K562 (cell line): ENCODE data around the gene USP27X. TPM values are rescaled to one million over a fixed set of nuclear protein-coding genes. Genes with fewer than 3 reads are reported as not detected.

Source experiments
- ATAC-seq: fragments of 200-7000 bp; cut with Tn5 transposase; 3 replicates; pipeline ENCODE4 v1.9.1; 2020; ENCODE audit warnings: moderate library complexity
- BruUV-seq: library from RNA; stranded (reverse); fragments of 400-500 nt; replicated peaks from 2 replicates; lab custom pipeline; 2021; lab: Mats Ljungman, UMichigan
- CTCF ChIA-PET: fragments of 300-600 bp; formaldehyde crosslinking; extraction: SDS; loops from one replicate; lab custom pipeline; 2021; ENCODE audit warnings: low intra/inter-chr PET ratio; lab: Yijun Ruan, JAX
- POLR2A ChIA-PET: fragments of 300-600, 350-650 bp; sonication (Branson Sonifier 250); formaldehyde crosslinking; extraction: SDS; loops from one replicate; lab custom pipeline; 2021; ENCODE audit warnings: antibody characterized with exemption, inconsistent platforms; lab: Yijun Ruan, JAX
- DNase-seq, 4 experiments: peaks; one replicate each; pipeline versions ENCODE4 v3.0.0 to v3.0.0-alpha.2; 2011 to 2018; ENCODE audit warnings: low spot score in 3 of 4, mixed read lengths in 3 of 4; ENCODE audit errors: extremely low read depth in 1 of 4
- FAIRE-seq: peaks from 2 replicates; lab custom pipeline; 2011; peaks lifted over from hg19 to GRCh38; lab: Jason Lieb, UNC
- H2AFZ ChIP-seq: 2 replicates; pipeline ENCODE4 v1.6.0; 2011; ENCODE audit warnings: low read depth, low read length, control low read depth, inconsistent platforms
- H3K27ac ChIP-seq: fragments of 200-600 bp; 3 replicates; pipeline ENCODE4 v1.8.0; 2011; ENCODE audit warnings: low read depth, mild to moderate bottlenecking, control low read depth, inconsistent platforms, low read length, moderate library complexity, mixed read lengths; ENCODE audit errors: extremely low read depth
- H3K27me3 ChIP-seq, 2 experiments: fragments of 300-600 bp in 1 of 2; 2 replicates in 1 of 2; 3 replicates in 1 of 2; pipeline versions ENCODE4 v1.6.0 to v1.8.0; 2011; ENCODE audit warnings: inconsistent platforms in 2 of 2, low read length in 2 of 2, mild to moderate bottlenecking in 1 of 2, mixed read lengths in 1 of 2, moderate library complexity in 1 of 2; ENCODE audit not compliant: control insufficient read depth in 2 of 2, insufficient read depth in 2 of 2
- H3K36me3 ChIP-seq: fragments of 300-600 bp; 3 replicates; pipeline ENCODE4 v1.8.0; 2011; ENCODE audit warnings: mild to moderate bottlenecking, low read length, inconsistent platforms; ENCODE audit not compliant: control insufficient read depth, insufficient read depth
- H3K4me1 ChIP-seq, 2 experiments: fragments of 200-600 bp in 1 of 2; replicated peaks in 1 of 2; 2 replicates in 1 of 2; 3 replicates in 1 of 2; pipeline versions ENCODE4 v1.5.1 to v1.8.0; 2011; ENCODE audit warnings: inconsistent platforms in 2 of 2, low read length in 2 of 2, mild to moderate bottlenecking in 1 of 2, mixed read lengths in 1 of 2, moderate library complexity in 1 of 2; ENCODE audit not compliant: control insufficient read depth in 2 of 2, insufficient read depth in 2 of 2
- H3K4me2 ChIP-seq: 2 replicates; pipeline ENCODE4 v1.6.1; 2011; ENCODE audit warnings: low read length, control low read depth, inconsistent platforms, mixed read lengths; ENCODE audit not compliant: insufficient read depth
- H3K4me3 ChIP-seq: fragments of 200-600 bp; sonication (generic), shearing (Covaris generic); 2 replicates; pipeline ENCODE4 v1.5.1; 2016; ENCODE audit warnings: control low read depth, inconsistent platforms
- H3K79me2 ChIP-seq: fragments of 200-600 bp; 3 replicates; pipeline ENCODE4 v1.8.0; 2011; ENCODE audit warnings: low read length, inconsistent platforms; ENCODE audit not compliant: control insufficient read depth, insufficient read depth
- H3K9ac ChIP-seq, 2 experiments: 2 replicates each; pipeline versions ENCODE4 v1.6.0 to v1.6.1; 2011; ENCODE audit warnings: low read depth in 2 of 2, low read length in 2 of 2, control low read depth in 1 of 2, inconsistent platforms in 1 of 2, mild to moderate bottlenecking in 1 of 2, mixed read lengths in 1 of 2; ENCODE audit not compliant: insufficient read depth in 1 of 2
- H3K9me1 ChIP-seq: one replicate; pipeline ENCODE4 v1.6.0; 2011; ENCODE audit warnings: inconsistent platforms, mild to moderate bottlenecking, low read length, moderate library complexity; ENCODE audit not compliant: control insufficient read depth, insufficient read depth
- H3K9me3 ChIP-seq: replicated peaks from 2 replicates; pipeline ENCODE4 v1.5.1; 2011; ENCODE audit warnings: low read depth, low read length, inconsistent platforms; ENCODE audit not compliant: control insufficient read depth, insufficient read depth
- H4K20me1 ChIP-seq: replicated peaks from 2 replicates; pipeline ENCODE4 v1.6.1; 2011; ENCODE audit warnings: low read length, inconsistent platforms, mixed read lengths; ENCODE audit not compliant: control insufficient read depth, insufficient read depth
- ARID1B ChIP-seq: fragments of 450-650 bp; IDR thresholded peaks from 2 replicates; pipeline ENCODE4 v1.6.1; 2016; ENCODE audit warnings: antibody characterized with exemption, mild to moderate bottlenecking, inconsistent platforms
- ATF3 ChIP-seq, 2 experiments: fragments of 450-650 bp in 1 of 2; sonication (generic) in 1 of 2; formaldehyde crosslinking in 1 of 2; IDR thresholded peaks in 1 of 2; conservative IDR thresholded peaks in 1 of 2; 2 replicates each; pipeline versions ENCODE4 v1.6.1 to v1.8.1; 2016 to 2023; ENCODE audit warnings: mild to moderate bottlenecking in 2 of 2, moderate library complexity in 2 of 2, inconsistent platforms in 1 of 2, missing genetic modification reagents in 1 of 2
- CAMTA2 ChIP-seq: fragments of 250-450 bp; sonication (Bioruptor Pico); conservative IDR thresholded peaks from 2 replicates; pipeline ENCODE4 v1.5.1; 2022
- CBFA2T3 ChIP-seq: fragments of 450-650 bp; IDR thresholded peaks from 2 replicates; pipeline ENCODE4 v1.6.1; 2017
- SETDB1 ChIP-seq: IDR thresholded peaks from one replicate; pipeline ENCODE4 v1.6.1; 2012; ENCODE audit warnings: low read length, control low read depth, inconsistent platforms
- TCF3 ChIP-seq: sonication (generic); formaldehyde crosslinking; IDR thresholded peaks from 2 replicates; pipeline ENCODE4 v1.4.0; 2020; ENCODE audit warnings: mild to moderate bottlenecking, missing genetic modification reagents
- ZFX ChIP-seq: sonication (generic); formaldehyde crosslinking; IDR thresholded peaks from 2 replicates; pipeline ENCODE4 v1.8.0; 2022; ENCODE audit warnings: mild to moderate bottlenecking, missing genetic modification reagents, moderate library complexity
- ZNF174 ChIP-seq: fragments of 250-450 bp; sonication (Bioruptor Pico); IDR thresholded peaks from 2 replicates; pipeline ENCODE4 v1.4.0; 2020; ENCODE audit warnings: mild to moderate bottlenecking
- ZNF639 ChIP-seq, 2 experiments: fragments of 200-800 bp in 1 of 2; sonication (Bioruptor generic) in 1 of 2; sonication (generic) in 1 of 2; formaldehyde crosslinking in 1 of 2; IDR thresholded peaks in 1 of 2; conservative IDR thresholded peaks in 1 of 2; 2 replicates each; pipeline versions ENCODE4 v1.5.0 to v1.6.1; 2016 to 2020; ENCODE audit warnings: missing compliant biosample characterization in 1 of 2, missing genetic modification characterization in 1 of 2, missing genetic modification reagents in 1 of 2
- WGBS: fragments of 100-300 bp; shearing (Covaris generic); methylation state at CpG from one replicate; pipeline ENCODE4 v1.1.6; 2016; ENCODE audit warnings: low coverage, mixed read lengths; ENCODE audit not compliant: insufficient coverage; ENCODE audit errors: missing lambda C conversion rate; 5-methylcytosine and 5-hydroxymethylcytosine counted together
- in situ Hi-C: fragments of 300-500 bp; cut with MboI; formaldehyde crosslinking; loops from 4 replicates; pipeline ENCODE4 v1.15.0; 2018; ENCODE audit warnings: inconsistent platforms, mixed read lengths
- intact Hi-C: fragments of 100-400 bp; cut with micrococcal nuclease; formaldehyde crosslinking; loops from 2 replicates; pipeline ENCODE4 v1.14.2; 2022
- polyA plus RNA-seq, 8 experiments: library from polyadenylated mRNA; depleted of rRNA in 4 of 8; stranded (reverse) in 5 of 8; unstranded in 3 of 8; fragments of >200 nt; fragmentation: Nextera tagmentation in 2 of 8; fragmentation: Illumina TruSeq in 1 of 8; extraction: Ambion mirVana in 2 of 8; extraction: Trizol in 1 of 8; gene quantifications; 2 replicates each; pipeline versions ENCODE4 v1.2.1 to v1.2.3, GENCODE V29; 2011 to 2014; ENCODE audit warnings: inconsistent platforms in 1 of 8, missing spikeins in 1 of 8
- total RNA-seq, 7 experiments: library from RNA; depleted of rRNA in 6 of 7; stranded (reverse); fragments of >200 nt in 6 of 7; fragmentation: Illumina TruSeq in 2 of 7; extraction: Trizol in 2 of 7; gene quantifications; 2 replicates each; pipeline versions ENCODE4 v1.2.1 to v1.2.3, GENCODE V29; 2011 to 2021; ENCODE audit warnings: low replicate concordance in 1 of 7

The USP27X gene
- total and polyA plus RNA-seq, 9 of the 15 experiments (the other 6 are each of a cell fraction or from before 2014, with no cell fraction given): 0.15 to 4.7 (median 1.6) TPM

GRCh38 chrX:49877397-49878101, 1.7 kb upstream of the USP27X start:
- Histone ChIP-seq H3K27me3 (peaks cover 0 to 7% of the 10 kb centered on the region in 2 experiments; a peak in 1 of 5 replicates), H4K20me1 (no peaks in the 10 kb centered on the region), H3K79me2 (peaks cover 15% of the 10 kb centered on the region; the same call in 2 of the 3 replicates), H3K9me3 (no peaks in the 10 kb centered on the region), H3K4me3 (no peak overlapping the region), H3K4me2 (no peak overlapping the region), H3K36me3 (no peaks in the 10 kb centered on the region), H3K4me1 (peaks cover 0 to 21% of the 10 kb centered on the region in 2 experiments; a peak in 3 of 5 replicates), H2AFZ (no peak overlapping the region), H3K9me1 (no peaks in the 10 kb centered on the region), H3K27ac (no peak overlapping the region), H3K9ac (no peak overlapping the region; a peak in 1 of 4 replicates)
- in situ Hi-C loops (no loop called here), intact Hi-C loops (no loop called here)
- BruUV-seq: no TSS peak
- ATAC-seq (no peak), DNase-seq (no peak), FAIRE-seq (no peak)
- POLR2A ChIA-PET: interaction anchor here (1.0 kb wide), 1 partner anchor 11 kb away, joined by 3 read pairs; no protein-coding TSS in a partner anchor
- TF ChIP-seq ZNF174 (CRISPR knock-in tag): no peak
- whole genome bisulfite sequencing: 33% methylated on average over 5 of the region's 5 CpGs
- CTCF ChIA-PET: interaction anchor here (1.0 to 1.6 kb wide), 3 partner anchors 9 to 37 kb away, joined by 4 to 10 read pairs (median 8); no protein-coding TSS in a partner anchor

GRCh38 chrX:49878128-49878833, 1.0 kb upstream of the USP27X start:
- no TSS peak for BruUV-seq
- intact Hi-C loops (no loop called here), in situ Hi-C loops (no loop called here)
- peak; percentile 52 for ATAC-seq
- no peaks in the 10 kb centered on the region for H3K9me1 ChIP-seq
- peak overlapping the region; percentile 49 to 79 for H3K9ac ChIP-seq
- H3K9me3 ChIP-seq: no peaks in the 10 kb centered on the region
- H3K27ac ChIP-seq: peak overlapping the region; percentile 62; the same call in 1 of the 3 replicates
- WGBS: 20% methylated on average over 10 of the region's 28 CpGs
- H3K4me3 ChIP-seq: peak overlapping the region; percentile 45
- peaks cover 0 to 7% of the 10 kb centered on the region in 2 experiments; a peak in 1 of 5 replicates for H3K27me3 ChIP-seq
- no peaks in the 10 kb centered on the region for H4K20me1 ChIP-seq
- POLR2A ChIA-PET: interaction anchor here (0.6 to 0.9 kb wide), 2 partner anchors 16 to 36 kb away, joined by 3 read pairs; no protein-coding TSS in a partner anchor
- TF ChIP-seq CBFA2T3: peak; percentile 20; the same call in 1 of the 2 replicates
- TF ChIP-seq SETDB1: no peak
- no peak for TF ChIP-seq ATF3 (IDR thresholded peaks at IDR 0.05)
- TF ChIP-seq ATF3 (CRISPR knock-in tag; conservative IDR thresholded peaks at IDR 0.05): no peak
- no peak for TF ChIP-seq CAMTA2
- TF ChIP-seq ZFX: peak; percentile 53
- 0 out of 2 replicates have a peak, but pooled peaks have one; percentile 8 for TF ChIP-seq ARID1B
- TF ChIP-seq ZNF639 (CRISPR knock-in tag; conservative IDR thresholded peaks at IDR 0.05 in 1 of 2, IDR thresholded peaks at IDR 0.05 in 1 of 2): 0 out of 4 replicates have a peak, but pooled peaks of 1 of the 2 experiments have one; percentile 1
- TF ChIP-seq TCF3 (CRISPR knock-in tag): peak; percentile 39; the same call in 1 of the 2 replicates
- TF ChIP-seq, all 486 proteins: peak for 5
- peaks cover 15% of the 10 kb centered on the region; the same call in 2 of the 3 replicates for H3K79me2 ChIP-seq
- FAIRE-seq: no peak
- H3K36me3 ChIP-seq: no peaks in the 10 kb centered on the region
- DNase-seq: peak; percentile 10 to 49 (median 22)
- H3K4me2 ChIP-seq: peak overlapping the region; percentile 76
- peaks cover 0 to 21% of the 10 kb centered on the region in 2 experiments; a peak in 3 of 5 replicates for H3K4me1 ChIP-seq
- peak overlapping the region; percentile 89 for H2AFZ ChIP-seq
- CTCF ChIA-PET: no interaction called here
